ENCODE data around the gene PHYHIPL. TPM values are rescaled to one million over a fixed set of nuclear protein-coding genes. Genes with fewer than 3 reads are reported as not detected.
"Not testable (repeated sequence)": the region's sequence is repeated elsewhere in the genome, so short reads cannot be mapped to it uniquely, and the experiment has no call there.

The PHYHIPL gene
- total RNA-seq, 2 donors from 2014 or later, result not detected

DNA sequence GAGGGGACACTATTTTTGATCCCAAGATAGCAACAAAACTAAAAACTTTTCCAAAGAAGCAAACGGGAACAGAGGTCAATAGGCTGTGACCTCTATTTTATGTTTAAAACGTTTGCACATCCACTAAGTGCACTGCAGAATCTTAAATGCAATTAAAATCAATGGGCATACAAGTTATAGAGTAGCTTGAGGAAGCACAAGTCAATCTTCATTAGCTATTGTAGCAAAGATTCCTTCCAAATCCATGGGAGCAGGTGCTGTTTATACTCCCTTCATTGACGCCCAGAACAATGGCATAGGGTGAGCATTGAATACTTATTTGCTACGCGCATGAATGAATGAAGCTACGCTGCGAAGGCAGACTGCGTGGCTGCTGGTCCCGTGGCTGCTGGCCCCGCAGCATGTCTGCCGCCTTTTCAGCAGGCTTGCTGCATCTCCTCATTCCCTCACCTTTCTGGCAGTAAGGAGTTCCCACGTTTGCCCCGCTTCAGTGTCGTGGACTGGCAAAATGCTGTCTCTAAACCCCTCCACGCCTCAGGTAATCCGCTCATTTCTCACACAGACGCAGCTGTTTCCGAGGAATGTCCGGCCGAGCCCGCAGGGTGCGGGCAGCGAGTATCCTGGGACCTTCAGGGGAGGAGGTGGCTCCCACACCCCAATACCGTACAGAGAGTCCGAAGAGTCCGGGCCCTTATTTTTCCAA, 754 bp upstream of the PHYHIPL start:
- ATAC-seq (replicated peaks), result no peak
- Mint-ChIP-seq H3K27ac (no peak overlapping the region), H3K36me3 (ENCODE audit: low read depth) (no peaks in the 10 kb centered on the region), H3K4me3 (no peak overlapping the region), H3K4me1 (peaks cover 5% of the 10 kb centered on the region), H3K9me3 (peaks cover 5% of the 10 kb centered on the region), H3K27me3 (peaks cover 17% of the 10 kb centered on the region)

- H3K4me1 Mint-ChIP-seq, result peaks cover 5% of the 10 kb centered on the region
- H3K9me3 Mint-ChIP-seq, result peaks cover 5% of the 10 kb centered on the region
- H3K27ac Mint-ChIP-seq, result no peak overlapping the region
- no peak overlapping the region for H3K4me3 Mint-ChIP-seq
- H3K36me3 Mint-ChIP-seq (ENCODE audit: low read depth), result no peaks in the 10 kb centered on the region
- H3K27me3 Mint-ChIP-seq, result peaks cover 17% of the 10 kb centered on the region
- no peak for ATAC-seq (replicated peaks)
Observed at GRCh38 chr10:59177031-59177797, 771 bp downstream of the PHYHIPL start.

DNA sequence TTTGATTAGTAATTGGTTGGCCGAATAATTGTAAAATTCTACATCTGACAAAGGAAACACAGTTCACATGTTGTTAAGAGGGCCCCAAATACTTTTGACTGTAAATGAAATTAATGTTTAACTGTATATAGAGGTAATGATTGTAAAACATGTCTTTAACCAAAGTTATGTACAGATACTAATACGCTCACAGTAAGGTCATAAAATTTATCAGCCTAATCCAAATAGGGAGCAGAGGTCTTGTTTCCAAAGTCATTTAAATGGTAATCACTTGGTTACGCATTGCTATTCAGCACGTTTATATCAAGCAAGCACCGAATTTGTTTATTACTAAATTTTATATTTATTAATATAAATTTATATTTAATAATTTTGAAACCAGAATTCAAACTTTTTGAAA, 1.4 kb downstream of the PHYHIPL start:
- Mint-ChIP-seq H3K27me3 (peaks cover 17% of the 10 kb centered on the region), H3K4me3 (no peak overlapping the region), H3K4me1 (peaks cover 5% of the 10 kb centered on the region), H3K36me3 (ENCODE audit: low read depth) (no peaks in the 10 kb centered on the region), H3K27ac (no peak overlapping the region), H3K9me3 (peaks cover 5% of the 10 kb centered on the region)
- ATAC-seq (replicated peaks), result no peak

GRCh38 chr10:59179068-59179467, 2.6 kb downstream of the PHYHIPL start:
- no peak for ATAC-seq (replicated peaks)
- Mint-ChIP-seq H3K9me3 (peaks cover 5% of the 10 kb centered on the region), H3K36me3 (ENCODE audit: low read depth) (no peaks in the 10 kb centered on the region), H3K4me3 (no peak overlapping the region), H3K4me1 (peaks cover 5% of the 10 kb centered on the region), H3K27ac (no peak overlapping the region), H3K27me3 (peaks cover 17% of the 10 kb centered on the region)

DNA sequence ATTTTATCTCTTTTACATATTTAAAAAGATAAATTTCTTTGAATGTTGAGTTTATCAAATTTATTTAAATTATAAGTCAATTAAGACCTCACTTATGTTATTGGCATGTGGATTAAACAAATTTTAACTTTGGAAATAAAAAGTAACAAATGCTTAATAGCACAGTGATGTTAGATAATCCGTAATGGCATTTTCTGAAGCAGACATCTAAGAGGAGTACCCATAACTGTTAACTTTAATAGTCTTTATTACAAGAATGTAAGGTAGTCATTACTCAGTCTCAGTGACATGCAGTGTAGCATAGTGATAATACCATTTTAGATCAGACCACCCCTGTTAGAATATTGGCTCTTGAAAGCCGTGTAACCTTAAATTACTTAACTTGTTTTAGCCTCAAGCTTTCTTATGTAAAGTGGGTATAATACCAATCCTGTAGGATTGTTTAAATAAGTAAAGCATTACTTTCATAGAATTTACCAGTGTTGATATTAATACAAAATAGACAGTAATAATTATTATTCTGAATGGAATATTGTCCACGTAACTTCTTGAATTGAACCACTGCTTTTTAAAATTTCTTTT, 4.3 kb downstream of the PHYHIPL start:
- H3K27me3 Mint-ChIP-seq, result peaks cover 11% of the 10 kb centered on the region
- no peak for ATAC-seq (replicated peaks)
- H3K4me1 Mint-ChIP-seq, result peaks cover 5% of the 10 kb centered on the region
- H3K36me3 Mint-ChIP-seq (ENCODE audit: low read depth), result no peaks in the 10 kb centered on the region
- H3K4me3 Mint-ChIP-seq, result no peak overlapping the region
- no peak overlapping the region for H3K27ac Mint-ChIP-seq
- H3K9me3 Mint-ChIP-seq, result peaks cover 5% of the 10 kb centered on the region

- Mint-ChIP-seq H3K4me3 (no peak overlapping the region), H3K4me1 (peaks cover 5% of the 10 kb centered on the region), H3K27ac (no peak overlapping the region), H3K36me3 (ENCODE audit: low read depth) (no peaks in the 10 kb centered on the region), H3K9me3 (peaks cover 5% of the 10 kb centered on the region), H3K27me3 (peaks cover 7% of the 10 kb centered on the region)
- ATAC-seq (replicated peaks), result no peak
Observed at GRCh38 chr10:59181668-59182067, 5.2 kb downstream of the PHYHIPL start.

DNA sequence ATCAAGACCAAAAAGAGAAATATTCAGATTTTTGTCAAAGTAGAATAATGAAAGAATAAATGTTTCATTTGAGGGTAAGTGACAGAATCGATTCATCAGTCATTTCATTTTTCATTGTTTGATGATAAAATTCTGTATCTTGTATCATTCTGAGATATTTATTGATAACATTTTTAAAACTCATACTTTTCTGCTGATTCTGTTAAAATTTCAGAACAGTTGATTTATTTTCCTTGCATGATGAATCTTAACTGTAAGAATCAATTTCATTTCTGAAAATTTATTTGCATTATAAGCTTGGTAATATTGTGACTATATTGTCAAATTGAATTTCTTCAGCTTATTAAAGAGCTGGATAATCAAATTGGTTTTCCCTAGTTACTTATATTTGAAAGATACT, 13.9 kb downstream of the PHYHIPL start:
- H3K4me1 Mint-ChIP-seq, result no peaks in the 10 kb centered on the region
- no peaks in the 10 kb centered on the region for H3K27me3 Mint-ChIP-seq
- peaks cover 4% of the 10 kb centered on the region for H3K9me3 Mint-ChIP-seq
- no peak overlapping the region for H3K27ac Mint-ChIP-seq
- H3K4me3 Mint-ChIP-seq, result no peak overlapping the region
- no peak for ATAC-seq (replicated peaks)
- no peaks in the 10 kb centered on the region for H3K36me3 Mint-ChIP-seq (ENCODE audit: low read depth)

GRCh38 chr10:59206204-59206720, 29.8 kb downstream of the PHYHIPL start:
- Mint-ChIP-seq H3K9me3 (peaks cover 4% of the 10 kb centered on the region), H3K4me3 (no peak overlapping the region), H3K36me3 (ENCODE audit: low read depth) (no peaks in the 10 kb centered on the region), H3K27me3 (no peaks in the 10 kb centered on the region), H3K4me1 (no peaks in the 10 kb centered on the region), H3K27ac (no peak overlapping the region)
- no peak for ATAC-seq (replicated peaks)

DNA sequence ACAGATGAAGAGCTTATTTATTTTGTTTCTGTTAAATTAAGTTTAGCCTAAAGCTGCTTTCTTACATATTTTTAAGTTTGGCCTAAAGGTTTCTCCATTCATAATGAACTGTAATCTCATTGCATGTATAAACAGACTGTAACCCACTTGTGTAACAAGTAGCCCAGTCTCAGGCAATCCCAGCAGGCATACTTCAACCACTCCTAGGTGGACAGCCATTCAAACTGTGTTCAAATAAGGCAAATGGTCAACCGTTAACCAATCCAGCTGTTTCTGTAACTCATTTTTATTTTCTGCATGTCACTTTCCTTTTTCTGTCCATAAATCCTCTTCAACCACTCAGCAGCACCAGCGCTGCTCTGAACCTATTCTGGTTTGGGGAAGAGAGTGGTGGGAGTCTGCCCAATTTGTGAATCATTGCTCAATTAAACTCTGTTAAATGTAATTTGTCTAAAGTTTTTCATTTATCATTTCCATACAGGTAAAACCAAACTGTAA, 35.9 kb downstream of the PHYHIPL start:
- ATAC-seq (replicated peaks), result no peak
- Mint-ChIP-seq H3K4me3 (no peak overlapping the region), H3K9me3 (peaks cover 4% of the 10 kb centered on the region), H3K27ac (no peak overlapping the region), H3K27me3 (no peaks in the 10 kb centered on the region), H3K4me1 (no peaks in the 10 kb centered on the region), H3K36me3 (ENCODE audit: low read depth) (no peaks in the 10 kb centered on the region)

GRCh38 chr10:59214160-59214559, 37.7 kb downstream of the PHYHIPL start:
- no peak overlapping the region for H3K27ac Mint-ChIP-seq
- no peaks in the 10 kb centered on the region for H3K9me3 Mint-ChIP-seq
- ATAC-seq (replicated peaks), result no peak
- no peaks in the 10 kb centered on the region for H3K4me1 Mint-ChIP-seq
- H3K36me3 Mint-ChIP-seq (ENCODE audit: low read depth), result no peaks in the 10 kb centered on the region
- no peaks in the 10 kb centered on the region for H3K27me3 Mint-ChIP-seq
- H3K4me3 Mint-ChIP-seq, result no peak overlapping the region

DNA sequence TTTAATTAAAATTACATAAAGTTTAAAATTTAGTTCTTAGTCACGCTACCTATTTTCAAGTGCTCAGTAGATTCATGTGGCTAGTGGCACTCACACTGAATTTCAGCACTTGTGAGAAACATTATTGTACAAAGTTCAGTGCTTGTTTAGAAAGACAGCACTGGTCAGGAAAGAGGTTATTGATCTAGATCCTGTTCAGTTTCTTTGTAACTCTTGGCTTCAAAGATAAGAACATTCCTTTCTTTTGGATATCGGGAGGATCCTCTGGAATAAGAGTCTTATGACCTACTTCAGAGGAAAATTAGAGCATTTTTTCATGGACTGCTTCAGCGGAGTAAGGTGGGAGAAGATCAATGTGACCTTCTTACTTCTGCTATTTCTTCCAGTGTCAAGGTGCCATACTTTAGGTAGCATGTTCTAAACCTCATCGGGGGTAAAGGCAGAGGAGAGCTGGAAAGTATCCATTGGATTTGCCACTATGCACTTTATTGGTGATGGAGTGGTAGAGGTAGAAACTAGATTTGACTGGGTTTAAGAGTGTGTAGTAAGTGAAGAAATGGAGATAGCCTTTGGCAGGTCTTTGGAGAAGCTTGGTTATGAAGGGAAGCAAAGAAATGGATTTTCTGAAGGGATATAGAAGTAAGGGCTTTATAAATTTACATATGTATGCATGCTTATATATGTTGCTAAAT, 39.9 kb downstream of the PHYHIPL start:
- no peaks in the 10 kb centered on the region for H3K4me1 Mint-ChIP-seq
- H3K27ac Mint-ChIP-seq, result no peak overlapping the region
- H3K36me3 Mint-ChIP-seq (ENCODE audit: low read depth), result no peaks in the 10 kb centered on the region
- H3K4me3 Mint-ChIP-seq, result no peak overlapping the region
- no peak for ATAC-seq (replicated peaks)
- no peaks in the 10 kb centered on the region for H3K27me3 Mint-ChIP-seq
- no peaks in the 10 kb centered on the region for H3K9me3 Mint-ChIP-seq

- Mint-ChIP-seq H3K36me3 (ENCODE audit: low read depth) (no peaks in the 10 kb centered on the region), H3K4me3 (no peak overlapping the region)
Observed at GRCh38 chr10:59222788-59223187, 46.3 kb downstream of the PHYHIPL start.

GRCh38 chr10:59223597-59223996, 47.2 kb downstream of the PHYHIPL start:
- H3K27me3 Mint-ChIP-seq; H3K36me3 Mint-ChIP-seq (ENCODE audit: low read depth); H3K4me1 Mint-ChIP-seq; H3K27ac Mint-ChIP-seq; ATAC-seq (replicated peaks); H3K9me3 Mint-ChIP-seq; H3K4me3 Mint-ChIP-seq: not testable (repeated sequence)

More at GRCh38 chr10:59222788-59223187, 46.3 kb downstream of the PHYHIPL start:
- H3K27me3 Mint-ChIP-seq, result peaks cover 4% of the 10 kb centered on the region
- no peaks in the 10 kb centered on the region for H3K4me1 Mint-ChIP-seq
- H3K9me3 Mint-ChIP-seq, result no peaks in the 10 kb centered on the region
- no peak for ATAC-seq (replicated peaks)
- H3K27ac Mint-ChIP-seq, result no peak overlapping the region

- ATAC-seq (replicated peaks), result no peak
- Mint-ChIP-seq H3K27ac (no peak overlapping the region), H3K4me3 (no peak overlapping the region), H3K36me3 (ENCODE audit: low read depth) (no peaks in the 10 kb centered on the region), H3K9me3 (no peaks in the 10 kb centered on the region), H3K27me3 (peaks cover 4% of the 10 kb centered on the region), H3K4me1 (no peaks in the 10 kb centered on the region)
Observed at GRCh38 chr10:59225211-59225610, 48.8 kb downstream of the PHYHIPL start.

All from activated T-helper 17 cell treated with anti-CD3 and anti-CD28 coated beads, Interleukin-2, amount 50 U/mL, for 72 hours (primary cell).